Right ventricle myocardium superior (tissue), 1 donor: Measurements from ENCODE around the gene SLC50A1. TPM values are rescaled to one million over a fixed set of nuclear protein-coding genes. Genes with fewer than 3 reads are reported as not detected.
A peak's percentile ranks its signal among the peaks of the same experiment; 100 is the strongest.
"Not testable (repeated sequence)": the region's sequence is repeated elsewhere in the genome, so short reads cannot be mapped to it uniquely, and the experiment has no call there.

Experiments
- ATAC-seq: fragments of 200-7000 bp; cut with Tn5 transposase; one replicate; pipeline ENCODE4 v1.9.1; 2020; ENCODE audit warnings: mild to moderate bottlenecking; ENCODE audit not compliant: poor library complexity
- DNase-seq: peaks from one replicate; pipeline ENCODE4 v3.0.0-alpha.2; 2020
- intact Hi-C: fragments of 100-400 bp; cut with DNase I; formaldehyde crosslinking; loops from one replicate; pipeline ENCODE4 v1.11.2; 2022
- total RNA-seq: library from RNA; stranded (reverse); fragmentation: NEBNext Ultra II Directional; extraction: Animal tissue kit (Norgen Biotek cat#: 25700); gene quantifications from one replicate; pipeline ENCODE4 v1.2.1, GENCODE V29; 2021
- donor health status: DM: no; HTN: yes; CAD: no; lungs with severe emphysema.

Gene SLC50A1
- total RNA-seq, 1 donor from 2014 or later = 7.1 TPM

- intact Hi-C loops = loop anchor here (5.0 kb wide), 1 partner anchor 37 kb away; the partner anchor contains the start of gene EFNA1
- not testable (repeated sequence) for ATAC-seq, DNase-seq
These were observed 29.0 kb downstream of the SLC50A1 start for GRCh38 chr1:155164625-155165024.

DNA sequence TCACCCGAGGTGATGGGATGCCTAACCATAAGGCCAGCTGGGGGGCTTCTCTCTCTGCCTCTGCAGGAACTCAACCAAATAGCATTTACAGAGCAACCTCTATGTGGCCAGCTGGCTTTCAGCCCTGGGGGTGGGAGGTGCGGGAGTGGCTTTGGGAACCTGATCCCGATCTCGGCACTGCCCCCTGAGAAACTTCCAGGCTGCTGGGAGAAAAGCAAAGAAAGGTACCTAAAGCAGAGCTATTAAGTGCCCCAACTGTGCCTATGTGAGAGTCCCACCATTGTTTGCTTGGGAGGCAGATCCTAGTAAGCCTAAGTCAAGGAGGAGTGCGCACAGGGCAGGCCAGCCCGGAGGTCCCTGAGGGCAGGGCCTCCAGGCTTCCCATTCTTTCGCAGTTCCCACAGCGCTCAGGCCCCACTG, 30.4 kb downstream of the SLC50A1 start:
- ATAC-seq = no peak
- DNase-seq = no peak
- intact Hi-C loops = loop anchor here (2.0 to 5.0 kb wide), 2 partner anchors 39 to 75 kb away; partner anchors contain the start of gene EFNA1

DNA sequence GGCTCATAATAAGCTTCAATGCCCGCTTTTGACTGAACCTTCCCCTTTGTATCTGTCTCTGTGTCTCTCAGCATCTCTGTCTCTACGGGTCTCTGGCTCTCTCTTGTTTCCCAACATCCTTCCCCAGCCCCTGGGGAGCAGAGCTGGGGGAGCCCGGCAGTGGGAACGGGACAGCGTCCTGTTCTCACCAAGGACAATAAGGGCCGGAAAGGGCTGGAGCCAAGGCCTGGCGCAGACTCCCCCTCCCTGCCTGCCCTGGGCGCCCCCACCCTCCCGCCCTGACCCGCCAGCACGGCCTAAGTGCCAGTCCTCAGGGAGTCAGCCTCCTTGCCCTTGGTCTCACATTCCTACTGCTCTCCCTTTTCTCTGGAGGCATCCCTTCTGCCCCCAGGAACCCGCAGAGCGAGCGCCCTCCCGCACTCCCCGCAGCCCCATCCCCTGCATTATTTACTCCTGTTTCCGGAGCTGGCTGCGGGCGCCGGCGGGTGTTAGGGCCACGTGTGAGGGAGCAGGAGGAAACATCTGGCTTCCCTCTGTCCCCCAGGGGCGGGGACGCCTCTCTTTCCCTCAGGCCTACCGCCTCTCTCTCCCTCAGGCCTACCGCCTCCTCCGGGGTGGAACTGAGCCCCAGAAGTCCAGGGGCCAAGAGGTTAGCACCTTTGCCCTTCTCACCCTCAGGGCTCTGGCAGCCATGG, 31.0 kb downstream of the SLC50A1 start:
- intact Hi-C loops = loop anchor here (2.0 to 5.0 kb wide), 2 partner anchors 39 to 76 kb away; partner anchors contain the start of gene EFNA1
- ATAC-seq = peak; percentile 68
- DNase-seq = peak; percentile 82

- intact Hi-C loops = loop anchor here (2.0 to 5.0 kb wide), 2 partner anchors 40 to 77 kb away; partner anchors contain the start of gene EFNA1
- ATAC-seq (peak; percentile 90), DNase-seq (peak; percentile 92)
These were observed 31.8 kb downstream of the SLC50A1 start for GRCh38 chr1:155167166-155168104.

GRCh38 chr1:155168105-155168445, 32.4 kb downstream of the SLC50A1 start:
- DNase-seq, ATAC-seq: not testable (repeated sequence)
- intact Hi-C loops = loop anchor here (5.0 kb wide), 1 partner anchor 41 kb away; the partner anchor contains the start of gene EFNA1

DNA sequence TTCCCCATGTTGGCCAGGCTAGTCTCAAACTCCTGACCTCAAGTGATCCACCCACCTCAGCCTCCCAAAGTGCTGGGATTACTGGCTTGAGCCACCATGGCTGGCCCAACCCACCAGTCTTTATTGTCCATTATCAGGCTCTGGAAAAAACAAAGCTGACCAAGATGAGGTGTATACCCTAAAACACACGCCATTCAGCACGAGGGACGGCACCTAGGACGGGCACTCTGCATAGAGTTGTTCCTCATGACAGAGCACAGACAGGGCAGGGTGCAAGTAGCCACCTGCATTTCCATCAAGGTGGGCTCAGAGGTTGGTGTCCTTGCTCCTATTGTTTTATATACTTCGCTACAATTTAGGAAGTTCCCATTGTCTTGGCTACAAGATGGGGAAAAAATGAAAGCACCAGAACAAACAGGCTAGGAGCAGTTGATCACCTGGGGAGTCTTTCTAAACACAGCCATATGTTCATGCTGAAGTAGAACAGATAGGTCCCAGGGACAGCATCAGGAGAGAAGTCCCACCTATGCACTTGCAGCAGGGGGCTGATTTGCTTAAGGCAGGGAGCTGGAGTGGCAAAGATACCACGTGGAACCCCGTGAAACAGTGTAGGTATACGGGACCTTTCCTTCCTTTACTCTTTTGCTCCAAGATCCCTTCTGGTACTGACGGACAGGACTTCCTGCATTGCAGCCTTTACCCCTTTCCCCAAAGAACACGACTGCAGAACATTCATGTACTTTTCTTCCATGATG, 33.0 kb downstream of the SLC50A1 start:
- no peak for DNase-seq
- ATAC-seq = no peak
- intact Hi-C loops = loop anchor here (5.0 kb wide), 1 partner anchor 41 kb away; the partner anchor contains the start of gene EFNA1

- no peak for ATAC-seq
- intact Hi-C loops = loop anchor here (5.0 kb wide), 1 partner anchor 42 kb away; the partner anchor contains the start of gene EFNA1
- DNase-seq = no peak
These were observed 33.9 kb downstream of the SLC50A1 start for GRCh38 chr1:155169541-155169940.

DNA sequence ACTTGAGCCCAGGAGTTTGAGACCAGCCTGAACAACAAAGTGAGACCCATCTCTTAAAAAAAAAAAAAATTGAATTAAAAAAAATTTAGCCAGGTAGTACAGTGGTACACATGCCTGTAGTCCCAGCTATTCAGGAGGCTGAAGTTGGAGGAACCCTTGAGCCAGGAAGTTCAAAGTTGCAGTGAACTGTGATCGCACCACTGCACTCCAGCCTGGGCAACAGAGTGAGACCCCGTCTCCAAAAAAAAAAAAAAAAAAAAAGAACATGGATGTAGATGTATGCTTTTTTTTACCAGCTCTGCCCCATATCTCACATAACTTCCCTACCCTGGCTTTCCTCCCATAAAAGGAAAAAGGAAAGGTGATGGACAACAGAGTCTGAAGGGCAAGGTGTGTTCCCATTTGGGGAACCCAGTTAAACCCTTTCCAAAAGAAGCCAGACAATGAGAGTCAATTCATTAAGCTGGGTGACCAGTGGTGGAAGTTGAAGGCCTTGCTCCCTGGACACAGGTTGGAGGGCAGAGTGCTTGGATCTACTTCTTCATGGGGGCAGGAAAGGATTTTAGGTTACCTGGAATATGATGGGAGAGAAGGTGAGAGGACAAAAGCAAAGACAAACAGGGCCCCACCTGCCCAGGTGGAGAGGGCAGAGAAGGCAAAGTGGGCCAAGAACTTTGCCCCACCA, 34.6 kb downstream of the SLC50A1 start:
- ATAC-seq = no peak
- DNase-seq = no peak
- intact Hi-C loops = no loop called here

GRCh38 chr1:155170806-155171205, 35.2 kb downstream of the SLC50A1 start:
- intact Hi-C loops = no loop called here

DNA sequence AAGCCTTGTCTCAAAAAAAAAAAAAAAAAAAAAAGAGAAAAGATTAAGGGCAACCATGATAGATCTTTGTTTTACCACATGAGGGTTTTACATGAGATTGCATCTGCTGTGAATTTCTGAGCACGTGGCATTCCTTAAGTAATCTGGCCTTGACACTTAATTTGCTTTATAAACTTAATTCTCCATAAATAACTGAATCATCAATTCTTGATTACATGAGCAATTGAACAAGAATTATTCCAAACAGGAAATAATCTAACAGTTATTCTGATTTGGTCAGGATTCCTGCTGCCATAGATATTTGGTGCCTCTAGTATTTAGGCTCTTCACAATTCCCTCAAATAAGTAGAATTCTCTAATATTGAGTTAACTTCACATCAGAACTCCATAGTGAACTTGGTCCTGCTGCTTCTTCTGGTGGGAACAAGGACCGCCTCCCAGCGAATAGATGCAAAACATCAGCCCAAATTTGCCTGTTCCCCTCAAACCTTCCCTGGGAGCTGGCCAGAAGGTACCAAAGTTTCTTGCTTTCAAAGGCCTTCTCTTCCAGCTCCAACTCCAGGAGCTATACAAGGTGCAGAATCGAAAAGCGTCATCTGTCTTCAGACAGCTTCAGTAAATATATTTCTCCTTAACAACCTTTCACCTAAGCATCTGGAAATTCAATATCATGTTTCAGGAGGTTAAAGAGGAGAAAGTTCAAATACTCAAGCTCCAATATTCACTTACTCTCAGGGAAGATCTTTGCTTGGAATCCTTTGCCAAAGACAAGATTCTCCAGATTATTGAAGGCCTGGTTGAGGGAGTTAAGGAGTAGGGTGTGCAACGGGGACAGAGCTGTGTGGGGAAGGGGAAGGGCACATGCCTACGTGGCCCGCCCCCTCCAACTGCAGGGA, 36.4 kb downstream of the SLC50A1 start:
- intact Hi-C loops = no loop called here
- ATAC-seq (peak; percentile 3), DNase-seq (no peak)

More at GRCh38 chr1:155170806-155171205, 35.2 kb downstream of the SLC50A1 start:
- no peak for ATAC-seq
- no peak for DNase-seq

GRCh38 chr1:155172732-155173477, 37.3 kb downstream of the SLC50A1 start, which contains the start of gene KRTCAP2:
TSS of gene KRTCAP2 (minus strand) at chr1:155173304. CDS start at chr1:155173224, 80 bp downstream.
- DNase-seq = peak; percentile 97
- intact Hi-C loops = no loop called here
- peak; percentile 93 for ATAC-seq

DNA sequence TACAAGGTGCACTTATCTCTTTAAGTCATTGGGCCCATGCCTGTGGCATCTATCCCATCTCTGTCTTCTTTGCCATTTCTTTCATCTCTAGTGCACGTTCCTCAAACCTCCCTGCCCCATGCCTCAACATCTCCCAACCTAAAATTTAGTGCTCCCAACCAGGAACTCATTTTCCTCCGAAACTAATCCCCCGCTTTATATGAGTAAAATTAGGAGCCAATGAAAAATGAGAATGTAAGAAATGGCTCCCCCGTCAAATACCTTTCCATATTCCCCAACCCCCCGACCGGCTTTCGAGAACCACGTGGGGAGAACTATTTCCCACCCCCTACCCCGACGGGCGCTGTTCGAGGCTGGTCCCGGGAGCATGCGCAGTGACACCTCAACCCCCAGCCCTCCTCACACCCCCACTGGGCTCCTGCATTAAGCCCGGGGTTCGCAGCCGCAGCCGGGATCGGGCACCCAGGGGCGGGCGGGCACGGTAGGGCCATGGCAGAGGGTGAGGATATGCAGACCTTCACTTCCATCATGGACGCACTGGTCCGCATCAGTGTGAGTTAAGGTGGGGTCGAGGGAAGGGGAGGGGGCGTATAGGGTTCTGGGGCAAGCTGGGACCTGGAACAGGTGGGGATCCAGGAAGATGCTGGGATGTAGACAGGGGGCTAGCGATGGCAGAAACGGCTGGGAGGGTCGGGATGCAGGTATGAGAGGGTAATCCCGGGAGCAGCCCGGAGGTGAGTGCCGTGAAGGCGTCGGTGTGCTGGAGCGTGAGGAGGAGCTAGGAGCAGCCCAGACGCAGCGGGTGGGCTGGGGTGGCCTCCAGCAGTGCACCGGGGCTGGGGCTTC, 38.0 kb downstream of the SLC50A1 start, which contains the start of gene TRIM46:
TRIM46 (plus strand) TSS at position 372 of the 846 bp plus-strand sequence; CDS start at position 490, 118 bp downstream.
- ATAC-seq (no peak), DNase-seq (no peak)
- intact Hi-C loops = no loop called here

- DNase-seq (no peak), ATAC-seq (no peak)
- intact Hi-C loops = no loop called here
These were observed 39.0 kb downstream of the SLC50A1 start for GRCh38 chr1:155174324-155175280.

- ATAC-seq (no peak), DNase-seq (no peak)
- intact Hi-C loops = no loop called here
These were observed 39.8 kb downstream of the SLC50A1 start for GRCh38 chr1:155175281-155175926.
